CD4-positive, alpha-beta T cell treated with Interleukin-2 at 100 ng/mL for 4 hours (primary cell): ENCODE data around the gene RNF186.

Experiments
- DNase-seq: peaks from one replicate; pipeline ENCODE4 v3.0.0-alpha.2; 2020; ENCODE audit warnings: low spot score

The RNF186 gene

DNA sequence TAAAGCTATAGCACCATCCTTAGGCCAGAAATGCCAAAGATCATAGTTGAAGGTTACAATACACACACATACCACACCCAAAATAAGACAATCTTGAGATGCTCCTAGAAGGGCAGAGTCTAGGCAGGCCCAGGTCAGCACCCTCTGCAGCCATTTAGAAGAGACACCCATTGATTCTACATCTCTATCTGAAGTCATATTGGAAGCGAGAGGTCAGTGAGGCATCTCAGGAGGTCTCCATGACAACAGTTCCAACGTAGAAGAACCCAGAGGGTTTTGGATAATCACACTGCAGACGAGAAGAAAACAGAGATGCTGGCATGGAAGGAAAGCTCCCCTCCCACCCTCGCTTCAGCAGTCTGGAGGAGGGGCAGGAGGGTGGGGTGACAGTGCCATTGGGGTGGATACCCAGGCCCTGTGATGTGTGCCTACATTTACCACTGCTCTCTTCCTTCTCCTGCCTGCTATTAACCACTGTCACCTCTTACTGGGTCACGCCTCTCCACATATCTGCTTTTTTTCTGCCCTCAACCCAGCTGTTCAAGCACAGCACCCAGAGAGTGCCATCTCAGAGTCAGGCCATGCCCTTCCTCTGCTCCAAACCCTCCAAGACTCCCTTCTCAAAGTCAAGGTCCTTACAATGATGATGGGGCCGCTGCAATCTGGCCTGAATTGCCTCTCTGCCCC is 21.6 kb downstream of the RNF186 start:
- DNase-seq, result no peak

DNA sequence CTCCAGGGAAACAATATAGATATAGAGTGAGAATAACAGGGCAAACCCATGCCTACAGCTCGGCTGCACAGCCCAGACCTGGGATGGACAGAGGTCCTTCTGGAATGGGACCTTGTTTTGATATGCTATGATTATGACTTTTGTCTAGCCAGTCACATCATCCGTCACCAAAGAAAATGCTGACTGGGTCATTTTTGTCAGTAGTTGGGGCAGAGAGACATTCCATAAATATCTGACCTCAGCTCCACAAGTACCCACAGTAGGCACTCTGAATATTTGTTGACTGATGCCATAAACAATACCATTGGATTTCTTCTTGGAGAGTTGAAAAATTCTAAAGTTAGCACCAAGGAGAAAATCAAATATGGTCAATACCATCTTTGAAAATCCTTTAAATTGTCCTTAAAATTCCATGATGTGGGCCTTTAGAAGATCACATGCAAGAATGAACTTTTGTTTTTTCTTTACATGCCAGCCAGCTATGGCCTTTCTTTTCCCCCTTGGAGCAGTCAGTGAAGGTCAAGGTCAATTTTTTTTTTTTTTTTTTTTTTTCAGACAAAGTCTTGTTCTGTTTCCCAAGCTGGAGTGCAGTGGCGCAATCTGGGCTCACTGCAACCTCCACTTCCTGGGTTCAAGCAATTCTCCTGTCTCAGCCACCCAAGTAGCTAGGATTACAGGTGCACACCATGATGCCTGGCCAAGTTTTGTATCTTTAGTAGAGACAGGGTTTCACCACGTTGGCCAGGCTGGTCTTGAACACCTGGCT is 22.7 kb downstream of the RNF186 start:
- DNase-seq, result no peak

DNA sequence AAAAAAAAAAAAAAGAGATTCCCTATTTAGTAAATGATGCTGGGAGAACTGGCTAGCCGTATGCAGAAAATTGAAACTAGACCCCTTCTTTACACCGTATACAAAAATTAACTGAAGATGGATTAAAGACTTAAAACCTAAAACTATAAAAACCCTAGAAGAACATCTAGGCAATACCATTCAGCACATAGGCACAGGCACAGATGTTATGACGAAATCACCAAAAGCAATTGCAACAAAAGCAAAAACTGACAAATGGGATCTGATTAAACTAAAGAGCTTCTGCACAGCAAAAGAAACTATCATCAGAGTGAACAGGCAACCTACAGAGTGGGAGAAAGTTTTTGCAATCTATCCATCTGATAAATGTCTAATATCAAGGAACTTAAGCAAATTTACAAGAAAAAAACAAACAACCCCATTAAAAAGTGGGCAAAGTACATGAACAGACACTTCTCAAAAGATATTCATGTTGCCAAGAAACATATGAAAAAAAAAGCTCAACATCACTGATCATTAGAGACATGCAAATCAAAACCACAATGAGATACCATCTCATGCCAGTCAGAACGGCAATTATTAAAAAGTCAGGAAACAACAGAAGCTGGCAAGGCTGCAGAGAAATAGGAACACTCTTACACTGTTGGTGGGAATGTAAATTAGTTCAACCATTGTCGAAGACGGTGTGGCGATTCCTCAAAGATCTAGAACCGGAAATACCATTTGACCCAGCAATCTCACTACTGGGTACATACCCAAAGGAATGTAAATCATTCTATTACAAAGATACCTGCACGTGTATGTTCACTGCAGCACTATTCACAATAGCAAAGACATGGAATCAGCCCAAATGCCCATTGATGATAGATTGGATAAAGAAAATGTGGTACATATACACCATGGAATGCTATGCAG is 24.8 kb downstream of the RNF186 start:
- DNase-seq, result peak; percentile 19

DNA sequence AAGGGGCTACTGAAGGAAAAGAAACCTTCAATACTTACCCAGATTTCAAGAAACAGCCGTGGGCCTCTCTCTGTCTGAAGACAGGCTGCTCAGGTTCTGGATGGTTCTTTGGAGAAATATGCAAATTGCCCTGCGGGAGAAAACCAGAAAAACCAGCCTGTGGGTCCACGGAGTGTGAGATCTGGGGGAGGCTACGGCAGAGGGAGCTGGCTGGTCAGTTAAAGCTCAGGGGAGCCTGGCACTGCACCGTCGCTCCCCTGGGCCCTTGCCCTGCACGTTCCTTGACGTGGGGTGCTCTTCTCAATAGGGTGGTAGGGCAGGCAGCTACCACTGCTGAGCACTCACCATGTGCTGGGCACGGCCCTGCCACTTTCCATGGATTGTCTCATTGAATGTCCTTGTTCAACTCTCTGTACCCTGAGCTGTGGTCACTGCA is 28.1 kb downstream of the RNF186 start:
- DNase-seq, result no peak

DNA sequence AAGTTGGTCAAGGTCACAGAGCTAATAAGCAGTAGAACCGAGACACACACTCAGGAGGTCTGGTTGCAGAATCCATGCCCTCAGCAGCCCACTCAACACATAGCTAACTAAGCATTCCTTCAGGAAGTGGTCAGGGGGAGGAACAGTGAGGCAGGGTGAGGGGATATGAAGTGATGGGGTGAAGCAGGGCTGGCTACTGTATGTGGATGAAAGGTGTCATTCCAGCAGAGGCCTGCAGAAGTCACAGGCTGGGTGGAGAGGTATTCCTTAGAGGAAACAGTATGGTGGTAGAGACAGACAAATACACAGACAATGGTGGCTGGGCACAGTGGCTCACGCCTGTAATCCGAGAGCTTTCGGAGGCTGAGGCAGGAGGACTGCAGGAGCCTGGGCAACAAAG is 29.4 kb downstream of the RNF186 start:
- no peak for DNase-seq

DNA sequence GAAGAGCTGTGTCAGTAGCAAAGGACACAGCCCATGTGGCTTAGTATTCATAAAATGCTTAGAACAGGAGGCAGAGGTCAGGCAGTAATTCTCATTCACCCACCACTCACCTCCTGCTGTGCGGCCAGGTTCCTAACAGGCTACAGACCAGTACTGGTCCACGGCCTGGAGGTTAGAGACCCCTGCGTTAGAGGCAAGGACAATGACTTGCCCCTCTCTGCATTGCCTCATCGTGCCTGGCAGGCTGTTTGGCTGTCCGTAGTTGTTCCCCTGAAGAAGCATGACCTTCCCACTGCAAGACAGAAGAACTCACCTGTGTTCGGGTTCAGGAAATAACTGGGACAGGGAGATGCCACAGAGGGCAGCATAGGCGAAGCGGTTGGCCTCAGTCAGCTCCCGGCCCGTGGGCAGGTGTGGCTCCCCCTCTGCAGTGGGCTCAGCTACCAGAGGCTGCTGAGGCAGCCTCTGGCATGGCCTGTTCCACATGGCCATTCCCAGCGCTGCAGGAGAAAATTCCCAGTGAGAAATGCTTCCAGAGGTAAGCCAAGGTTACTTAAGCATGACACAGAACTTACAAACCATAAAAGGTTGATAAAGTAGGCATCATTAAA is 34.7 kb downstream of the RNF186 start:
- DNase-seq, result no peak

DNA sequence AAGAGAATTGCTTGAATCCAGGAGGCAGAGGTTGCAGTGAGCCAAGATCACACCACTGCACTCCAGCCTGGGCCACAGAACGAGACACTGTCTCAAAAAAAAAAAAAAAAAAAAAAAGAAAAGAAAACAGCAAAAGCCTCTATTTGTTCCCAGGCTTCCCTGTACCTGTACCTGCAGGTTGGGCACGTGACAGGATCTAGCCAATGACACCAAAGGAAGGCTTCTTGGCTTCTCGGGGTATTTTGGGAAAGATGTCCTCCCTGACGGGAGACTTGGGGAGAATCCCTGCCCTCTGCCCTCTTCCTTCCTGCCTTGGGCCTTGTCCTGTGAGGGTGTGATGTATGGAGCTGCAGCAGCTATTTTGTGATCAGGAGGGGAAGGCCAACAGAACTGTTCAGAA is 38.1 kb downstream of the RNF186 start:
- DNase-seq, result no peak

DNA sequence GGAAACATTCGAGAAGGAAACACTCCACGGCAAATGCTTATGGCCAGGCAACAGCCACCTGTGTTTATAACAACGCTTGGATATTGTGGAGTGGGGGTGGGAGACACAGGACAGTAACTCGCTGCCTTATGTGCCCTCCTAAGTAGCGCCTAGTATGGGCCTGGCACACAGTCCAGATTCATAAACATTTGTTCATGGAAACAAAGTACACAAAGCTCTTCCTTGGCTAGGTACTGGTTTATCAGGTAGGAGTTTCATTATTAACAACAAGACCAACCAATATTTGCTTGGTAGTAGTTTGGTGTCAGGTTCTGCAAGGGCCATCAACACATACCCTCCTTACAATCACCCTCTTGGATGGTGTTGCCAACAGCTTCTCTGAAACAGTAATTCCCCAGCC is 38.8 kb downstream of the RNF186 start:
- DNase-seq, result no peak

DNA sequence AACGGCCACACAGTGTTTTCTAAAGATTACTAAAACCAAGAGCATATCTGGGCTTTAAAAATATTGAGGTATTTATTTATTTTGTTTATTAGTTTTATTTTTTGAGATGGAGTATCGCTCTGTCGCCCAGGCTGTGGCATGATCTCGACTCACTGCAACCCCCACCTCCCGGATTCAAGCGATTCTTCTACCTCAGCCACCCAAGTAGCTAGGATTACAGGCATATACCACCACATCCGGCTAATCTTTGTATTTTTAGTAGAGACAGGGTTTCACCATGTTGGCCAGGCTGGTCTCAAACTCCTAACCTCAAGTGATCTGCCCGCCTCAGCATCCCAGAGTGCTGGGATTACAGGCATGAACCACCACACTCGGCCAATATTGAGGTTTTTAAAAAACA is 39.3 kb downstream of the RNF186 start:
- DNase-seq, result no peak

DNA sequence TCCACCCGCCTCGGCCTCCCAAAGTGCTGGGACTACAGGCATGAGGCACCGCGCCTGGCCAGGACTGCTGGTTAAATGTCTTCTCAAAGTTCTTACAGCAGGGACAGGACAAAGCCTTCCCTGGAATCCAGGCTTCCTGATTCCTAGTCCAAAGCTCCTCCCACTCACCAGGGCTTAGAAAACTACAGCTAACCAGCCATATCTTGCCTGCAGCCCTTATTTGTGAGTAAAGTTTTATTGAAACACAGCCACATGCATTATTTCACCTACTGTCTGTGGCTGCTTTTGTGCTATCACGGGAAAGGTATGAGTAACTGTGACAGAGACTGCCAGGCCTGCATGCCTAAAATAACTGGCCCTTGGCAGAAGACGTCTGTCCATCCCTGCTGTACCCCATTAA is 39.8 kb downstream of the RNF186 start:
- no peak for DNase-seq

DNA sequence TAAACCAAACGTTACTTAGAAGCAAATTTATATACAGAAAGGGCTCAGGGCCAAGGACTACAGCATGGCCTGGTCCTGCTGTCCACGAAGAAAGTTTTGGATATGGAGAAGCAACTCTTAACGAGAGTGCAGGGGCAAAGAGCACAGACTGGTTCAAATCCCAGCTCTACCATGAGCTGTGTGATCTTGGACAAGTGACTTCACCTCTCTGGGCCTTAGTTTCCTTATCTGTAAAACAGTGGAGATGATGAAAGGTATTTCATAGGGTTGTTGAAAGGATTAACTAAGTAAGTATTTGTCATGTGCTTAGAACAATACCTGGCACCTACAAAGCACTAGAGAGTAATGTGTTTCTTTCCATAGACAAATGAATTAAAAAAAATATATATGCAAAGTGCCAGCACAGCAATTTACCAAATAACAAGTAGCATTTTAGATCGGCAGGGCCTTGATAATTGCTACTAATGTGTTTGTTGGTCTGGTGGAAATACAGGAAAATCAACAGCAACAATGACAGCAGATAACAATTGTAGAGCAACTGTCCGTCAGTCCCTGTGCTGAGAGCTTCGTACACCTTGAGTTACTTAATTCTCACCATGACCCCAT is 40.8 kb downstream of the RNF186 start:
- no peak for DNase-seq

DNA sequence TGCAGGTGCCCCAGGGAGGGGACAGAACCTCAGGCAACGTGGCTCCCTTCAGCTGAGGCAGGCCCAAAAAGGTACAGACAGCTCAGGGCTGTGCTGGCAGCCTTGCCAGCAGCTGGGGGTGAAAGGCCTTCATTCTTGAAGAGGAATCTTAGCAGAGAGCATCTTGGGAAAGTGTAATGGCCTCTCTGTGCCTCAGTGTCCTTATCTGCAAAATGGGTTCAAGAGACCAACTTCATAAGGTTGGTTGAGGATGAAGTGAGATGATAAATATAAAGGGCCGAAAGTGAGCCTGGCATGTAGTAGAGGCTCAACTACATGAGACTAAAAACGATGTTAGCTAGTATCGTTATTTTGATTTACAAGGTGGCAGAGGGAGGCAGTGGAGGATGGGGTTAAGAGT is 41.6 kb downstream of the RNF186 start:
- DNase-seq, result no peak

DNA sequence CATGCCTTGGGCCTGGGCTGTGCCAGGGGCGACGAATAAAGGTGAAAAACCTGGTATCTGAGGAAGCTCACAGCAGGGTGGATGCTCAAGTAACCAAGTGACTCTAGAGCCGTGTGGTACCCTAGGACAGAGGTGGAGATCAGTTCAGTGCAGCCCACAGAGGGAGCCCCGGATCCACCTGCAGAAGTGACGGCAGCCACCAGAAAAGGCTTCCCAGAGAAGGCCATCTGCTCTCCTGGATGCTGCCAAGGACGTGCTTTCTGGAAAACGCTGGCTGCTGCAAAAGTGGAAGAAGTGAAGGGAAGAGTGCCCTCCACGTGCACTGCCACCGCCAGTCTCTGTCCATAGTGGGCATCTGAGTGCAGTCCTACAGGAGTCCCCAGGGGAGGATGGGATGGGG is 43.0 kb downstream of the RNF186 start:
- DNase-seq, result no peak

DNA sequence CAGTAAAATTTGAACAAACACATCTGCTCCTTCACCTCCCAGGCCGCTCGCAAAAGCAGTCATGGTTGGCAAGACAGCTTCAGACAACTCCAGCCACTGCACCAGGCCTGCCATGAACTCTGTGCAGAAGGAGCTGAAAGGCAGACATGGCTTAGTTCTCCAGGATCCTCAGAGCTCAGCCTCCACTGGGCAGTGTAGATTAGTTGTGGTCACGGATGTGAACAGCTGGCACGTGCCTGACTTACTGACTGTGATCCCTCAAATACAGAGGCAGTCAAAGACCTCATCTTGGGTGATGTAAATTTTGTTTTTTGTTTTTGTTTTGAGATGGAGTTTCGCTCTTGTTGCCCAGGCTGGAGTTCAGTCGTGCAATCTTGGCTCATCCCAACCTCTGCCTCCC is 43.7 kb downstream of the RNF186 start:
- DNase-seq, result no peak

DNA sequence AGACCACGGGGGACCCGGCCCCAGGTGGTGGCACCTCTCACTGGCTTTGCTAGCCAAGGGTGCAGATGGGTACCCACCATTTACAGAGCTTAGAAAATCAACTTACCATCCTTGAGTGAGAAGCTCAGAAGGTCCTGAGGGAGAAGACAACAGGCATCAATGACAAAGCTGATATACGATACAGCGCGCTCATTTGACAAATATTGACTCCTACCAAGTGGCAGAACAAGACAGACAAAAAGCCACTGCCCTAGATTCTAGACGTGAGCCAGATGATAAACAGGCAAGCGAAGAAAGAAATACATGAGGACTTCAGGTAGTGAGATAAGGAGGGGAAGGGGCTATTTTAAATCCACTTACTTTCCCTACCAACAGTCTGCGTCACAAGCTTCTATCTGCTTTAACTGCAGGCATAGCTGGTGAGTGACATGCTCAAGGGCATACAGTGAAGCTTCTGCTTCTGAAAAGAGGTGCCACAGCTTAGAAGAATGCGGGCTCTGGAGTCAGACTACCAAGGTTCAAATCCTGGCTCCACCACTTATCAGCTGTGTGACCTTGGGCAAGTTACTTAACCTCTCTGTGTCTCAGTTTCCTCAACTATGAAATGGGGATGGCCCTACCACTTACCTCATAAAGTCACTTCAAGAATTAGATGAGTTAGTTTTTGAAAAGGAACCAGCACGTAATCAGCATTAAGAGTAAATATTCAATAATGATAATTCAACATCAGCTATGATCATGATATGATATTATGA is 44.5 kb downstream of the RNF186 start:
- DNase-seq, result no peak

DNA sequence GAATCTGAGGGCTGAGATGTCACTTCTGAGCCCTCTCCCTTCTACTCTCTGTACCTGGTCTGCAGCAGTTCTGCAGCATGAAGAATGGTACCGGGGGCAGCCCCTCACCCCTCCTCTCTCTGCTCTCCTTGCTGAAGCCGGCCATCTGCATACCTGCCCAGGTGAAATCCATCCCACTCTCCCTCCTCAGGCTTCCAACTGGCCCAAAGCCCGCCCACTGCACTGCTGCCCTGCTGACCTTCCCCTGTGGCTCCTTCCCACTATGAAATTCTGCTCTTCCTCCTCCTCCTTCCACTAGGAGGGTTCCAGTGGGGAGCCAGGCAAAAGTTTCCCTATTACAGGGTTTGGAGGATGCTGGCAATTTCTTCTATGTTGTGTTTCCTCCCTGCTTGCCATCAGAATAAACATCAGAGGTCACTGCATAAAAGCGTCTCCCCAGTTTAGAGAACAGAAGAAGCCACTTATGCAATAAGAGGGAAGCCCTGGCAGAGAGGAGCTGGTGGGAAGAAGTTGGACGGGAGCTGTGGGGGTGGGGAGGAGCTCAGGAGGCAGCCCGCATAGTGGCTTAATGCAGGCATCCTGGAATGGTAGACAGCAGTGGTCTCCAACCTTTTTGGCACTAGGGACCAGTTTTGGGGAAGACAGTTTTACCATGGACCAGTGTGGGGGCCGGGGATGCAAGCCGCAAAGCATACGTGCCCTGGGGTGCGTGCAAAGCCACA is 45.7 kb downstream of the RNF186 start:
- DNase-seq, result no peak

DNA sequence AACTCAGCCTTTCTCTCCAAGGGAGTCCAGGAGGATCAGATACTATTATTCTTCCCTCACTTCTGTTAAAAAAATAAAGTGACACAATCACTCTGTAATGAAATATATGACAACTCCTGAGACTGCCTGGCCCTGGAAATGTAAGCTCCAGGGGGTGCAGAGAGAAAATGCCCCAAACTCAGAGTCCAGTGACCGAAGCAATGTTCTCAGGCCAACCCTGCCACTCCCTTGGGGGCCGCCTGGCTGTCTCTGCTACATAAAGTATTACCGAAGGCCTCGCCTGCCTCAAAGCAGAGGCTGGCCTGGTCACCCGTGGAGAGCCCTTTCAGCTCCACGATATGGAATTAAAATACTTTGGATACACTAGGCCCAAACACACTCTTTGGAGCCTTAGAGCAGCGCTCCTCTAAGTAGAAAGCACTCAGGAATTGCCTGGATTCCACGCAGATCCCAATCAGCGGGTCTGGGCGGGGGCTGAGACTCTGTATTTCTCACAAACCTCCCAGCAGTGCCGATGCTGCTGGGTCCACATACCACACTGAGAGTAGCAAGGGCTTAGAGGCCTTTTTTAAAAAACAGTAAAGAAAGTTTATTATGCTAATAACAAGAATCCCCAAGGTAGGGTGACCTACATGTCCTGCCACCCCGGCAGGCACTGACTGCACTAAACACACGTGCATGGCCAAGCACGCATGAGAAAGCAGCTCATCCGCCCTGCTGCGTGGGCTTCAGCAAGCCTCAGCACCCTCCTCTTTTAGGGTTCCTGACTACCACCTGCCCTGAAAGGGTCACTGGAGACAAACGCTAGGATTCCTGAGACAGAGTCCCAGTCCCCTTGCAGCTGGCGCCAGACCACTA is 46.5 kb downstream of the RNF186 start:
- no peak for DNase-seq

DNA sequence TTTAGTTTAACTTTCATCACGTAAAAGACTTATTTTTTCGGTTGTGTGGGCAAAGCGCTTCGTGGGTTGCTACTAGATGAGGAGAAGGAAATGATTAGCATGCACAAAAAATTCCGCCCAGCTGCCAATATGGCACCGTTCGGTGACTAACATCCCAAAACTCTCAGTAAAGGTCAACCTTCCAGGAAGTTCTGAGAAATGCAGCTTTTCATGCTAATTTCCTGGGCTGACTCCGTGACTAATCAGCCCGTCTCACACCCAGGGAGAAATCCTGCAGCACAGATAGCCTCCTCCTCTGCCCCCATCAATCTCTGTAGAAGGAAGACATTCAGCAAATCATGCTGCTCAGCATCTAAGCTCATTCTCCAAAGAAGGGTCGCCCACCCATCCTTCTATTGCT is 49.5 kb downstream of the RNF186 start:
- DNase-seq, result peak; percentile 1

DNA sequence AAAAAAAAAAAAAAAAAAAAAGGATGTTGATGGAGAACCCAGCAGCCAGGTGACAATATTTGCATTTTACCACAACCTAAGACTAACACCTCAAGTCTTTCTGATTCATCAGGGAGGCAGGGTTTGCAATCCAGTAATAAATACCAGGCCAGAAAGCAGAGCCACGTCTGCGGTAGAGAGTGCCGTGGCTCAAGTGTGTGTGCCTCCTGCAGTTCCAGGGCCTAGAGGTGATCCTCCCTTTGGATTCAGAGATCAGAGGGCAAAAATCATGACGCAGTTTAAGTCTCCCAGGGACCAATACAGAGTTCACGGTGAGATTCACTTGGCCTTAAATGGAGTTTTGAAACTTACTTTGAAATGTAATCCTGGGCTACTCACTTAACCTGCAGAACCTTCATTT is 50.2 kb downstream of the RNF186 start:
- no peak for DNase-seq
